ENCODE results near the gene RTP5.

GRCh38 chr2:241904791-241905710 is 35.5 kb downstream of the RTP5 start:
- no peak for TF ChIP-seq EZH2 (IDR thresholded peaks at IDR 0.05)
- no peak for TF ChIP-seq POLR2AphosphoS5 (IDR thresholded peaks at IDR 0.05; ENCODE audit: borderline replicate concordance, low read depth, low read length)
- TF ChIP-seq FOXP2 (optimal IDR thresholded peaks at IDR 0.05; ENCODE audit: control extremely low read depth, extremely low read length, insufficient read depth), result no peak

Data from SK-N-MC (cell line).